Measurements from ENCODE around the gene DIP2C.
A peak's percentile ranks its signal among the peaks of the same experiment; 100 is the strongest.
"Not testable (repeated sequence)": the region's sequence is repeated elsewhere in the genome, so short reads cannot be mapped to it uniquely, and the experiment has no call there.

The DIP2C gene

DNA sequence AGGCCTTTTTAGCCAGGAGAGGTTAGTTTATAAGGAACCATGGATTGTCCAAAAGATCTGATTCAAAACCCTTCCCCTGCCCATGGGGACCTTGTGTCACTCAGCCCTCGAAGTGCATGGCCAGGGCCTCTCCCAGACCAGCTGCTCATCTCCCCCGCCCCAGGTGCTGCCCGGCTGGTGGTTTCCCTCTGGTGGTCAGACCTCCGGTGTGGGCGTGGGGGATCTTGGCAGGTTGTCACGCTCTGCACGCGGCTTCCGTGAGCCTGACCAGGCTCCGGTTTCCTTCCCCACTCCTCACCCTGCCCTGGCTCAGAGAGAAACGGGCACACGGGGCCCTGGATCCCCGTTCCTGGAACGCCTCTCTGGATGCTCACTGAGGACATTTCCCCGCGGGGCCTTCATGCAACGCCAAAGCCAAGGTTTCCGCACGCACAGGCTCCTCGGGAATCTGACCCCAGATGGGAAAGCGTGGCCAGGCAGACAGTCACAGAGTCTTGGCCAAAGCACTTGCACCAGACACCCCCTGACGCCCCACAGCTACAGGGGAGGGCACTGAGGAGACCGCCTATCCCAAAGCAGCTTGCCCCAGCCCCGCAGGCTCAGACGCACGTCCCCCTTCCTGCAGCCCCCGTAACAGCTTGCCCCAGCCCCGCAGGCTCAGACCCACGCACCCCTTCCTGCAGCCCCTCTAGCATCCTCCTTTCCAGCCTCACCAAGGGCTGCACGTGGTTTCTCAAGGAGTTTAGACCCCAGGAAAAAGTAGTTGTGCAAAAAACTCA lies 7.8 kb upstream of the DIP2C start:
- DNase-seq, result no peak

GRCh38 chr10:695396-695795 lies 5.9 kb upstream of the DIP2C start:
- DNase-seq, result no peak

DNA sequence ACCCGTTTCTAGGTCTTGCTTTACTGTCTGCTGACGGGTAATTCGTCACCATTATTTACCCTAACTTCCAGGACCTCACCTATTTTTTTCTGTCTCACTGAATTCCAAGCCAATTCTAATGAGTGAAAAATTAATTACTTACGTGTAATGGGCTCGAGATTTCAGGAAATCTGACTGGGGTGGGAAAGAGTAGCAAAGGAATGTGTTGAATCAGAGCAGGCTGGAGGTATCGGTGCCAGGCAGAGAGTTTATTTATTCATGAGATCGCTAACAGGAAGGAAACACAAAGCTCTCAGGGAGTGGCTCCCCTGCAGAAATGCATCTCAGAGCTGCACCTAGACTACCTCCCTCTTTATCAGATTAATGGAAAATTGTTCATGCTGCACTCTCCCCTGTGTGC lies 4.0 kb upstream of the DIP2C start:
- DNase-seq, result no peak

- no peak for DNase-seq
Observed at GRCh38 chr10:692682-693351, 3.3 kb upstream of the DIP2C start.

GRCh38 chr10:691216-691615 lies 1.7 kb upstream of the DIP2C start:
- DNase-seq, result no peak

DNA sequence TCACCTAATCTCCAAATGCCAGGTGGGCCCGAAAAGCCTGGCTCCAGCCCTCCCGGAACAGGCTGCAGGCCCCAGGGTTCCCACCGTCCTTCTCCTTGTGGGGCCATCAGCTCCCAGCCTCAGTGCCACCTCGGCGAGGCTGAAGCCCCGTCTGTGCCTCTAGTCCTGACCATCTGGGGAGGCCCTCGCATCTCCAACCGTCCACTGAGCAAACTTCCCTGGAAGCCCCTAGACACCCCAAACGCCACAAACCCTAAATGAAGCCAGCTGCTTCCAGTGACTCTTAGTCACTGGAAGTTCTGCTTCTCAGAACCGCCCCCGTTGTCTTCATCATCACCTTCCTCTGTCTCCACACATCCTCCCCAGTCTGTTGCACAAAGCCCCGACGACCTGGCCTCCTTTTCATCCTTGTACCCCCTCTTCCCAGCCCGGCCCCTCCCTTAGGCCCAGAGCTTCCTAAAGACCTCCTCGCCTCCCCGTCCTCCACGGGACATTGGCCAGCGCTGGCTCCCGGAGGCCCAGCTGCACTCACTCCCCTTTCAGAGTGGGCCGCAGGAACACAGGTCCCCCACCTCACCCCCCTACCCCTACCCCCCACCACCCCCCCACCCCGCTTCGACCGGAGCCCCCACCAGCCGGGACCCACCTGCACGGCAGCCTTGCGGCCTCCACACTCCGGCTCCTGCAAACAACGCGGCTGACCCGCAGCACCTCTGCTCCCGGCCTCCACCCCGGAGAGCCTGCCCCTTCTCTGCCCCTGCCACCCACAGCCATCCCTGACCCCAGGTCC lies 1.1 kb upstream of the DIP2C start:
- DNase-seq, result no peak

DNA sequence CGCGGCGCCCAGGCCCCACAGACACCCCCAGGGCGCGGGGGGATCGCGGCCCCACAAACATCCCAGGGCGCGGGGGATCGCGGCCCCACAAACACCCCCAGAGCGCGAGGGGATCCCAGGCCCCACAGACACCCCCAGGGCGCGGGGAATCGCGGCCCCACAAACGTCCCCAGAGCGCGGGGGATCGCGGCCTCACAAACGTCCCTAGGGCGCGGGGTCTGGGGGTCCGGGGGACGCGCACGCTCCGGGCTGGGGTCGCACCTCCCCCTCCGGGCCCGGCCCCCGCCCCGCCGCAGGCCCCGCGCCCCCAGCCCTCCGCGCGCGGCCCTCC lies 382 bp downstream of the DIP2C start:
- DNase-seq, result no peak

DNA sequence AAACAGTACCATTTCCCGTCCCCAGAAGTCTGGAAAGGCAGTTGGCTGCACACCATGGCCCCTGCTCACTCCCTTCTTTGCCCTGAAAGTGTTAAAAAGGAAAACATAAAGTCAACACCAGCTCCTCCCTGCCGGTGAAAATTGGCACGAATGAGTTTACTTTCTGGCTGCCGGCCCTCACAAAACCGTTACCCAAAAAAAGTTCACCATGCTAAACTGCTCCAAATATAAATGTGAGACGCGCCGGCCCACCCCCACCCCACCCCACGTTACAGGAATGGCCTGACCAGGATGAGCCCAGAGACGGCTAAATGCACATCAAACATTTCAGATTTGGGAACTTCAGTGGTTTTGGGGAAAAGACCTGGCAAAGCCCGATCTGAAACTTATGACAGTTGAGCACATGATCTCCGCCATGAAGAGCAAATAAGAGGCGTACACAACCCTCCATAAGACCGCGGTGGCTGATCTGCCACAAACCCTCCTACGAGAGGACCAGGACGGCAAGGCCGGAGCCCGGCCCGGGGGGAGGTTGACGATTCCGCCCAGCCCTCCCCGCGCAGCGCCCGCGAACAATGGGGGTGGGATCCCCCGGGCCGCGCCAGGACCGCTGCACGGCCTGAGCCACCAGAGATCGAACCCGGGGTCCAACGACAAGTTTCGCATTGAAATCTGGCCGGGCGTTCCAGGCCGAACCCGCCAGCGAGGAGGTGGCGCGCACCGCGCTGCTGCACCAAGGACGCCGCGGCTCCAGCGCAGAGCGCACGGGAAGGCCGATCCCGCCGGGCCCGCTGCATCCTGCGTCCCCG lies 952 bp downstream of the DIP2C start:
- peak; percentile 24 for DNase-seq

DNA sequence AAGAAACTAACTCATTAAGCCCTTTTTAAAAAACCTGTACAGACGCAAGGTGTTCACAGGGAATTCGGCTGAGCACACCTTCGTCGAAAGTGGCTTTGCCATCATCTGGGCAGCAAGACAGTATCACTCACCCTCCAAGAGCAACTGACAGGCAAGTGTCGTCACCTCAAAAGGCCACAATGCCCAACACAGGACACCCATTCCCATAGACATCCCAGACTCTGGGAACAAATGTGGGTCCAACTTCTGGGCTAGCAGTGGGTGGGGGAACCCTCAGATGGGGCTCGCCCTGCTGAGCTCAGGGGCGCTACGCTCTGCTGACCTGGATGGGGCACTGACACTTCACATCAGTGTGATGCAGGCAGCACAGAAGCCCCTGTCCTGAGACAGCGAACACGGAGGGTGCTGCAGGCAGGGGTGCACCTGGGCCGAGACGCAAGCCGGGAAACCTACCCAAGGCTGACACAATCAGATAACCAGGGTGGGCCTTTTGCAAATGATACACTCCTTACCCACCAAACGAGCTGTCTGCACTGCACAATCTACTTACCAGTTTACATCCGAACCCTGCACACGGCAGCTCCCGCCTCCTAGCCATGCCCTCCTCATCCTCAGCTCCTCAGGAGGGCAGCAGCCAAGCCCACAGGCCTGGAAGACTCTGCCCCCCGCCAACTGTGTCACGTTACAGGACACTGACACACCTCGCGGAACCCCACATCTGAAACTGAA lies 1.7 kb downstream of the DIP2C start:
- no peak for DNase-seq

- no peak for DNase-seq
Observed at GRCh38 chr10:686155-686931, 3.1 kb downstream of the DIP2C start.

DNA sequence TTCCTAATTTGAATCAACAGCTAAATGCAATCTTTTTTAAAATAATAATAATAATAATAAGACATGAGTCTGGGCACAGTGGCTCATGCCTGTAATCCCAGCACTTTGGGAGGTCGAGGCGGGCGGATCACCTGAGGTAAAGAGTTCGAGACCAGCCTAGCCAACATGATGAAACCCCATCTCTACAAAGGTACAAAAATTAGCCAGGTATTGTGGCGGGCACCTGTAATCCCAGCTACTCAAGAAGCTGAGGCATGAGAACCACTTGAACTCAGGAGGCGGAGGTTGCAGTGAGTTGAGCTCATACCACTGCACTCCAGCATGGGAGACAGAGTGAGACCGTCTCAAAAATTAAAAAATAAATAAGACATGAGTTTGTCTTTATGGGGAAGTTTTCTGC lies 3.9 kb downstream of the DIP2C start:
- DNase-seq, result no peak

- DNase-seq, result no peak
Observed at GRCh38 chr10:683448-684071, 5.9 kb downstream of the DIP2C start.

DNA sequence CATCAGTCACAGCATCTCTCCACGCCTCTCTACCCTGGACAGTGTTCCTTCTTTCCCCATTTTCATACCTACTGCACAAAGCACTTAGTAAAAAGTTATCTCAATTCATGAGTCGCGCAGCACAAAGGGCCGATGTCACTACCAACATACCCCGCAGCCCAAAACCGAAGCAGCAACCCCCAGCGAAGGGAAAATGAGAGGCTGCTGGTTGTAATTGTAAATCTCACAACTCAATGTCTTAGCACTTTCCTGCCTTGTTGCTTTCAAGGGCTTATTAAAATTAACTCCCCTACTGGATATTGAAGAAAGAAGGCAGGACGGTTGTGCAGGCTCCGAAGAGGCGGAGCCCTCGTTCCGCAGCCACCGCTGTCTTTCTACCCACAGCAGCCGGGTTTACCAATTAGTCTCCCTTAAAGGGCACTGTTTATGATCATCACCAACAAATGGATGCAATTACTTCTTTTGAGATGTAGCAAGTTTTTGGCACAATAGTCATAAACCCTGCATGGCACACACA lies 6.5 kb downstream of the DIP2C start:
- DNase-seq, result no peak

DNA sequence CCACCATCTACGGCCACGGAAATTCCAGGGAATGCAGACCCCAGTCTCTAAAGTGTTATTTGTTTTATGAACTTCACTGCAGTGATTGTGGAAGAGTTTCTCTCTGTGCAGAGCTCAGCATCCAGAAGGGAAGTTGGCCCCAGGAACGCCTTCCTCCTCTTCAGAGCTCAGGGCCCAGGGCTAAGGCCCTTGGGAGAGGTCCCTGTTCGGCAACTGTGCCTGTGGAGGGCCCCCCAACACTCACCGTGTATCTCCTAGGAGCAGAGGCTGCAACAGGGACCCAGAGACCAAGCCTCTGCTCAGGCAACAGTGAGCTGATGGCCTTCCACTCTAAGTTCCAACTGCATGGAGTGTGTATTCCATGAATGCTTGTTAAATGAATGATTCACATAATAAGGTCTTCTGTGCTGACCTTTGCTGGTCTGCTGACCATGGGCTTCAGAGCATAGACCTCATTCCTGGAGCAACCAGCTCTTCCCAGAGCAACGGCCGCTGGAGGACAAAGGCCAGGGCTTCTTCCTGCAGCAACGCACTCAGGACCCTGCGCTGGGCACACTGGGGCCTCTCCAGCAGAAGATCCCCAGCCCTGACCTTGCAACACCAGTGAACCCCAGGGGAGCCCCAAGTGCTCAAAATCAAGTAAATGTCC lies 7.7 kb downstream of the DIP2C start:
- DNase-seq, result no peak

GRCh38 chr10:680745-681144 lies 8.7 kb downstream of the DIP2C start:
- no peak for DNase-seq

- peak; percentile 58 for DNase-seq
Observed at GRCh38 chr10:680146-680545, 9.3 kb downstream of the DIP2C start.

GRCh38 chr10:679556-679955 lies 9.9 kb downstream of the DIP2C start:
- no peak for DNase-seq

DNA sequence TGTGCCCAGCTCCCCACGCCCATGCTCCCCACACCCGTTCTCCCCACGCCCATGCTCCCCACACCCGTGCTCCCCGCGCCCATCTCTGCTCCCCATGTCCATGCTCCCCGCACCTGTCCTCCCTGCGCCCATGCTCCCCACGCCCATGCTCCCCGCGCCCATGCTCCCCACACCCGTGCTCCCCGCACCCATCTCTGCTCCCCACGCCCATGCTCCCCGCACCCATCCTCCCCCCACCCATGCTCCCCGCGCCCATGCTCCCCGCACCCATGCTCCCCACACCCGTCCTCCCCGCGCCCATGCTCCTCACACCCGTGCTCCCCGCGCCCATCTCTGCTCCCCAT lies 10.8 kb downstream of the DIP2C start:
- not testable (repeated sequence) for DNase-seq

DNA sequence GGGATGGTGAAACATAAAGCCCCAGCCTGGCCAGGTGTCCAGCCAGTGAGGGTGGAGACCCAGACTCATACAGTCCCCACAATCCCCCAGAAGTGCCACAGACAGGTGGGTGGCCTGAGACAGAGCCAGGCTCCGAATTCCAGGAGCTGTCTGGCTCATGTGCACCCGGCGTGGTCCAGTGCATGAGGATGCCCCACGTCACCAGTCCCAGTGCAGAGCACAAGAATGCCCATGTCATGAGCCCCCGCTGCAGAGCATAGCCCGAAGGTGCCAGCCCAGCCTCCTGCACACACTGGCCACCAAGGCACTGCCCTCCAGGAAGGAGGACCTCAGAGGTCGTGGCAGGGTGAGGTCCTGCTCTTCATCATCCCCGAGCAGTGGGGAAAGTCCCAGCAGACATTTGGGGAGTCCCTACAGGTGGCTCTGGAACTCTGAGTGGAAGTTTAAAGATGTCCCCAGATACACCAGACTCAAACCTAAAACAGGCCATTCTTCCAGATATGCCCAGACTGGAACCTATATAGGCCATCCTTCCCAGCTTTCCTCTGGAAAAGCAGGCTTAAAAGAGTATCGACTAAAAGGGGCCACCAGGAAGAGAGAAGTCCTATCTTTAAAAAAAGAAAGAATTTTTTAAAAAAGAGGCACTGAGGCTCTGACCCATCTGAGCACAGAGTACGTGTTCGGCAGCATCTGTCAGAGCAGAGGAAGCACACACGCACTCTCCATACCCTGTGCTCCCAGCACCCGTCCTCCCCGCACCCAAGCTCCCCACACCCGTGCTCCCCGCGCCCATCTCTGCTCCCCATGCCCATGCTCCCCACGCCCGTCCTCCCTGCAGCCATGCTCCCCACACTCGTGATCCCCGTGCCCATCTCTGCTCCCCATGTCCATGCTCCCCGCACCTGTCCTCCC lies 11.5 kb downstream of the DIP2C start:
- no peak for DNase-seq

Data from NCI-H774 (cell line).